Measurements from ENCODE around the gene TSPAN9.

Gene TSPAN9

GRCh38 chr12:3296409-3296701 lies 219.2 kb downstream of the TSPAN9 start:
- Histone ChIP-seq H2AFZ (no peak overlapping the region), H3K4me1 (peaks cover 5% of the 10 kb centered on the region), H3K27me3 (ENCODE audit: control insufficient read depth, insufficient read depth, low read length) (no peaks in the 10 kb centered on the region), H3K9ac (no peak overlapping the region), H3K36me3 (ENCODE audit: control insufficient read depth, insufficient read depth, low read length) (no peaks in the 10 kb centered on the region), H3K4me2 (ENCODE audit: low read length) (no peak overlapping the region), H3K9me3 (ENCODE audit: control insufficient read depth, low read length) (no peaks in the 10 kb centered on the region), H3K27ac (no peak overlapping the region), H3K79me2 (no peaks in the 10 kb centered on the region), H3K4me3 (ENCODE audit: low read depth, low read length) (no peak overlapping the region)
- TF ChIP-seq CTCF (IDR thresholded peaks at IDR 0.05), result no peak

GRCh38 chr12:3298603-3299002 lies 221.4 kb downstream of the TSPAN9 start:
- no peak overlapping the region for H2AFZ ChIP-seq
- no peak overlapping the region for H3K4me3 ChIP-seq (ENCODE audit: low read depth, low read length)
- H3K36me3 ChIP-seq (ENCODE audit: control insufficient read depth, insufficient read depth, low read length), result no peaks in the 10 kb centered on the region
- no peaks in the 10 kb centered on the region for H3K79me2 ChIP-seq
- H3K27me3 ChIP-seq (ENCODE audit: control insufficient read depth, insufficient read depth, low read length), result no peaks in the 10 kb centered on the region
- H3K4me1 ChIP-seq, result peaks cover 5% of the 10 kb centered on the region
- no peak overlapping the region for H3K27ac ChIP-seq
- H3K4me2 ChIP-seq (ENCODE audit: low read length), result no peak overlapping the region
- no peak overlapping the region for H3K9ac ChIP-seq
- no peak for TF ChIP-seq CTCF (IDR thresholded peaks at IDR 0.05)
- H3K9me3 ChIP-seq (ENCODE audit: control insufficient read depth, low read length), result no peaks in the 10 kb centered on the region

DNA sequence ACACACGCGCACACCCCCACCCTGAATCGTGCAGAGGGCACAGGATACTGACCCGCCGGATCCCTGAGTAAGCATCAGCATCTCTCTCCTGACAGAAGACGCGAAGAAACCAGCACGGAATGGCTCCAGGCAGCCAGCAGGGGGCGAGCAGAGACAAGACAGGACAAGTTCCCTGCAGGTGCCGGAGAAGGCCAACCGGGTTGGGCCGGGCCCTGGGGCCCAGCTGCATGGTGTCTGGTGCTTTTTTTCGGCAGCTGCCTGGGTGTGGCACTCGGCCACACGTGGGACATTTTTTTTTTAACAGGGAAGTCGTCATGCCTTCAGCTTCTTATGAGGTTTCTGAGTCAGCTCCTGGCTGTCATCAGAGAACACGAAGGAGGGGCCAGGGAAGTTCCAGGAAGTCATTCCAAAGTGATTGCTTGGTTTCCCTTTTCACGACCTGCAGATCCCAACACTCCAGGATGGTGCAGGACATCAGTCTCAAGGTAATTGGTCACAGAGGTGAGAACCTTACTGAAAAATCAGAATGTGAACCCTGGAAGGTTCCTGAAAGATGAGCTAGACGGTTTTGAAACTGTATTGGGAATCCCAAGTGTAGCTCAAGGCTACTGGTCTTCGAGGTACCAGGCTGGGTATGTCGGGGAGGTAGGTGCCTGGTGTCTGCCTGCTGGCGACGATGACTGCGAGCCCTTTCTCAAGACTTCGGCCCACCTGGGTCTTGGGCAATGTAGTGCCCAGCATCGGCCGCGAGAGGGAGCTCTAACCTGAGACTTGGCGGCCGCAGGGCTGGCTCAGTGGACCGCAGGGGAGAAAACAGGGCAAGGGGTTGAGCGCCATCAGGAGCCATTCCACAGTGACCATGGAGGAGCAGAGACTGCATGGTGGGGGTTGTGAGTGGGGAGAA lies 223.0 kb downstream of the TSPAN9 start:
- Histone ChIP-seq H3K9me3 (ENCODE audit: control insufficient read depth, low read length) (no peaks in the 10 kb centered on the region), H3K27me3 (ENCODE audit: control insufficient read depth, insufficient read depth, low read length) (no peaks in the 10 kb centered on the region), H3K79me2 (no peaks in the 10 kb centered on the region), H2AFZ (peak overlapping the region; percentile 82), H3K4me1 (peaks cover 5% of the 10 kb centered on the region), H3K9ac (no peak overlapping the region), H3K4me2 (ENCODE audit: low read length) (peak overlapping the region; percentile 51), H3K36me3 (ENCODE audit: control insufficient read depth, insufficient read depth, low read length) (no peaks in the 10 kb centered on the region), H3K4me3 (ENCODE audit: low read depth, low read length) (no peak overlapping the region), H3K27ac (no peak overlapping the region)
- TF ChIP-seq CTCF (IDR thresholded peaks at IDR 0.05), result peak; percentile 98

GRCh38 chr12:3300833-3301401 lies 223.7 kb downstream of the TSPAN9 start:
- H3K4me2 ChIP-seq (ENCODE audit: low read length), result no peak overlapping the region
- no peaks in the 10 kb centered on the region for H3K9me3 ChIP-seq (ENCODE audit: control insufficient read depth, low read length)
- no peak overlapping the region for H3K27ac ChIP-seq
- H3K9ac ChIP-seq, result no peak overlapping the region
- no peak overlapping the region for H3K4me3 ChIP-seq (ENCODE audit: low read depth, low read length)
- H3K4me1 ChIP-seq, result peaks cover 5% of the 10 kb centered on the region
- peak overlapping the region; percentile 82 for H2AFZ ChIP-seq
- H3K79me2 ChIP-seq, result no peaks in the 10 kb centered on the region
- H3K27me3 ChIP-seq (ENCODE audit: control insufficient read depth, insufficient read depth, low read length), result no peaks in the 10 kb centered on the region
- TF ChIP-seq CTCF (IDR thresholded peaks at IDR 0.05), result no peak
- no peaks in the 10 kb centered on the region for H3K36me3 ChIP-seq (ENCODE audit: control insufficient read depth, insufficient read depth, low read length)
